Osteocyte (in vitro differentiated cells): ENCODE measurements around the gene SLC31A1. TPM values are rescaled to one million over a fixed set of nuclear protein-coding genes. Genes with fewer than 3 reads are reported as not detected.
"Not testable (repeated sequence)": the region's sequence is repeated elsewhere in the genome, so short reads cannot be mapped to it uniquely, and the experiment has no call there.

Experiments used
- DNase-seq: peaks from one replicate; pipeline ENCODE4 v3.0.0; 2021; ENCODE audit warnings: mixed read lengths; ENCODE audit not compliant: unreplicated experiment; ENCODE audit errors: extremely low spot score
- H3K27ac Mint-ChIP-seq: one replicate; pipeline ENCODE4 v1.8.0; 2021; ENCODE audit warnings: mild to moderate bottlenecking, mixed read lengths; ENCODE audit not compliant: unreplicated experiment
- H3K27me3 Mint-ChIP-seq: one replicate; pipeline ENCODE4 v1.8.0; 2021; ENCODE audit warnings: mixed read lengths; ENCODE audit not compliant: unreplicated experiment
- H3K36me3 Mint-ChIP-seq: one replicate; pipeline ENCODE4 v1.8.0; 2021; ENCODE audit warnings: mixed read lengths; ENCODE audit not compliant: unreplicated experiment
- H3K4me1 Mint-ChIP-seq: one replicate; pipeline ENCODE4 v1.8.0; 2021; ENCODE audit warnings: mixed read lengths; ENCODE audit not compliant: unreplicated experiment
- H3K4me3 Mint-ChIP-seq: one replicate; pipeline ENCODE4 v1.8.0; 2021; ENCODE audit warnings: mild to moderate bottlenecking, moderate library complexity, mixed read lengths; ENCODE audit not compliant: unreplicated experiment
- H3K9me3 Mint-ChIP-seq: one replicate; pipeline ENCODE4 v1.8.0; 2021; ENCODE audit warnings: mixed read lengths; ENCODE audit not compliant: unreplicated experiment
- total RNA-seq: library from RNA; stranded (reverse); gene quantifications from 2 replicates; pipeline ENCODE4 v1.2.1, GENCODE V29; 2021
- TF ChIP-seq, protein P1 (sequence below): fragments of 200-600 bp; sonication (generic); IDR thresholded peaks from 2 replicates; pipeline ENCODE4 v1.5.0; 2021; ENCODE audit warnings: antibody characterized with exemption, mild to moderate bottlenecking, moderate library complexity

SLC31A1 gene
- total RNA-seq, 1 donor from 2014 or later, result 22.4 TPM

DNA sequence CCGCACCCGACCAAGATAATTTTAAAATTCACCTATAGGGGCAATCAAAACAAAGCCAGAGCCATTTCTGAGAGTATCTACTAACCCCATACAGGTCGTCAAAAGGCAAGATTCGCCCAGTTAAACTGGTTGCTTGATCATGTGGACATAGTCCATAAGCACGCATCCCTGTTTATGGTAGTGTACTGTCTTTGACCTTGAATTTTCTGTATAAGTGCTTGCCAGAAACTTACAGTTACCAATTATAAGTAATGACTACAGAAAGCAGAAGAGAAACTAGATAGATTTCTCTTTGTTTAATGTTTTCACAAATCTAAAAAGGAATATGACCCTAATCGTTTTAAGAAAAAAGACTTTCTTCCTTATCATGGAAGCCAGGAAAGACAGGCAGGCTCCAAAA lies 25.6 kb downstream of the SLC31A1 start:
- Mint-ChIP-seq H3K4me3 (no peak overlapping the region), H3K36me3 (peaks cover 11% of the 10 kb centered on the region), H3K27me3 (no peaks in the 10 kb centered on the region), H3K27ac (no peak overlapping the region), H3K4me1 (no peaks in the 10 kb centered on the region), H3K9me3 (peaks cover 3% of the 10 kb centered on the region)
- no peak for DNase-seq
- TF ChIP-seq, protein P1, sequence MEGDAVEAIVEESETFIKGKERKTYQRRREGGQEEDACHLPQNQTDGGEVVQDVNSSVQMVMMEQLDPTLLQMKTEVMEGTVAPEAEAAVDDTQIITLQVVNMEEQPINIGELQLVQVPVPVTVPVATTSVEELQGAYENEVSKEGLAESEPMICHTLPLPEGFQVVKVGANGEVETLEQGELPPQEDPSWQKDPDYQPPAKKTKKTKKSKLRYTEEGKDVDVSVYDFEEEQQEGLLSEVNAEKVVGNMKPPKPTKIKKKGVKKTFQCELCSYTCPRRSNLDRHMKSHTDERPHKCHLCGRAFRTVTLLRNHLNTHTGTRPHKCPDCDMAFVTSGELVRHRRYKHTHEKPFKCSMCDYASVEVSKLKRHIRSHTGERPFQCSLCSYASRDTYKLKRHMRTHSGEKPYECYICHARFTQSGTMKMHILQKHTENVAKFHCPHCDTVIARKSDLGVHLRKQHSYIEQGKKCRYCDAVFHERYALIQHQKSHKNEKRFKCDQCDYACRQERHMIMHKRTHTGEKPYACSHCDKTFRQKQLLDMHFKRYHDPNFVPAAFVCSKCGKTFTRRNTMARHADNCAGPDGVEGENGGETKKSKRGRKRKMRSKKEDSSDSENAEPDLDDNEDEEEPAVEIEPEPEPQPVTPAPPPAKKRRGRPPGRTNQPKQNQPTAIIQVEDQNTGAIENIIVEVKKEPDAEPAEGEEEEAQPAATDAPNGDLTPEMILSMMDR, result no peak

- H3K4me1 Mint-ChIP-seq, result no peaks in the 10 kb centered on the region
- no peak overlapping the region for H3K27ac Mint-ChIP-seq
- peaks cover 9% of the 10 kb centered on the region for H3K36me3 Mint-ChIP-seq
- no peak for DNase-seq
- H3K9me3 Mint-ChIP-seq, result peaks cover 3% of the 10 kb centered on the region
- TF ChIP-seq, protein P1, result no peak
- no peaks in the 10 kb centered on the region for H3K27me3 Mint-ChIP-seq
- no peak overlapping the region for H3K4me3 Mint-ChIP-seq
Measured at GRCh38 chr9:113247640-113248039, 26.3 kb downstream of the SLC31A1 start.

DNA sequence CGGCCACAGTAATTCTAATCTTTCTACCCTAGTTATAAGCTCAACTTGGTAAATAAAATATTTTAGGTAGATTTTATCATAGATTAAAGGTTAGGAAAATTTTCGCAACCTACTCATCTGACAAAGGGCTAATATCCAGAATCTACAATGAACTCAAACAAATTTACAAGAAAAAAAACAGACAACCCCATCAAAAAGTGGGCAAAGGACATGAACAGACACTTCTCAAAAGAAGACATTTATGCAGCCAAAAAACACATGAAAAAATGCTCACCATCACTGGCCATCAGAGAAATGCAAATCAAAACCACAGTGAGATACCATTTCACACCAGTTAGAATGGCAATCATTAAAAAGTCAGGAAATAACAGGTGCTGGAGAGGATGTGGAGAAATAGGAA lies 28.3 kb downstream of the SLC31A1 start:
- H3K9me3 Mint-ChIP-seq, H3K36me3 Mint-ChIP-seq, DNase-seq, H3K27ac Mint-ChIP-seq, H3K4me3 Mint-ChIP-seq, H3K4me1 Mint-ChIP-seq, H3K27me3 Mint-ChIP-seq: not testable (repeated sequence)

DNA sequence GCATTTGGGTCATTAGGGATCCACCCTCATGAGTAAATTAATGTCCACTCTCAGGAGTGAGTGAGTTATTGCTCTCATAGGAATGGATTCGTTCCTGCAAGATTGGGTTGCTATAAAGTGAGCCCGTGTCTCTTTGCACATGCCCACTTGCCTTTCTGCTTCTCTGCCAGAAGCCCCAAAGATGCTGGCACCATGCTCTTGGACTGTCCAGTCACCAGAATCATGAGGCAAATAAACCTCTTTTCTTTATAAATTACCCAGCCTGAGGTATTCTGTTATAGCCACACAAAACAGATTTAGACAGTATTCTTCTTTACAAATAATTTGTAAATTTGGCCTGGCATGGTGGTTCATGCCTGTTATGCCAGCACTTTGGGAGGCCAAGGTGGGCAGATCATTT lies 29.5 kb downstream of the SLC31A1 start:
- Mint-ChIP-seq H3K36me3 (peaks cover 9% of the 10 kb centered on the region), H3K4me3 (no peak overlapping the region), H3K27ac (no peak overlapping the region), H3K27me3 (no peaks in the 10 kb centered on the region), H3K9me3 (peaks cover 3% of the 10 kb centered on the region), H3K4me1 (no peaks in the 10 kb centered on the region)
- TF ChIP-seq, protein P1, result no peak
- no peak for DNase-seq

GRCh38 chr9:113254991-113255390 lies 33.6 kb downstream of the SLC31A1 start:
- Mint-ChIP-seq H3K4me1 (no peaks in the 10 kb centered on the region), H3K27ac (no peak overlapping the region), H3K4me3 (no peak overlapping the region), H3K36me3 (peaks cover 22% of the 10 kb centered on the region), H3K27me3 (no peaks in the 10 kb centered on the region), H3K9me3 (no peaks in the 10 kb centered on the region)
- DNase-seq, result no peak
- TF ChIP-seq, protein P1, result no peak

DNA sequence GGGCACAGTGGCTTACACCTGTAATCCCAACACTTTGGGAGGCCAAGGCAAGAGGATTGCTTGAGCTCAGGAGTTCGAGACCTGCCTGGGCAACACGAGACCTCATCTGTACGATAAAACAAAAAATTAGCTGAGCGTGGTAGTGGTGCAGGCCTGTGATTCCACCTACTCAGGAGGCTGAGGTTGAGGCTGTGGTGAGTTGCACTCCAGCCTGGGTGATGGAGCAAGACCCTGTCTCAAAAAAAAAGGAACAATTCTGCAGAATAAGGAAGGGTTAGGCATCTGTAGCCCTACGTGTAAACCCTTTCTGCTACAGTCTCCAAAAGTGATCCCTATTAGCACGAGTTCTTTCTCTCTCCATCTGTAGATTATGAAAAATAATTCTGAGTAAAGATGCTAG lies 34.1 kb downstream of the SLC31A1 start:
- peaks cover 26% of the 10 kb centered on the region for H3K36me3 Mint-ChIP-seq
- H3K27me3 Mint-ChIP-seq, result no peaks in the 10 kb centered on the region
- no peaks in the 10 kb centered on the region for H3K4me1 Mint-ChIP-seq
- TF ChIP-seq, protein P1, result no peak
- DNase-seq, result no peak
- H3K27ac Mint-ChIP-seq, result no peak overlapping the region
- no peak overlapping the region for H3K4me3 Mint-ChIP-seq
- no peaks in the 10 kb centered on the region for H3K9me3 Mint-ChIP-seq
